ENCODE data around the gene ONECUT2.

ONECUT2 gene

GRCh38 chr18:57461652-57462269 is 26.6 kb downstream of the ONECUT2 start:
- no peaks in the 10 kb centered on the region for H3K27me3 ChIP-seq (ENCODE audit: insufficient read depth, low read length)
- no peak overlapping the region for H3K4me3 ChIP-seq (ENCODE audit: low read length)
- no peaks in the 10 kb centered on the region for H3K4me1 ChIP-seq (ENCODE audit: insufficient read depth, low read length)
- no peaks in the 10 kb centered on the region for H3K9me3 ChIP-seq (ENCODE audit: insufficient read depth, low read depth, low read length)
- H3K9ac ChIP-seq (ENCODE audit: low read depth, low read length): no peak overlapping the region
- no peak overlapping the region for H3K27ac ChIP-seq (ENCODE audit: low read length)
- H3K36me3 ChIP-seq (ENCODE audit: insufficient read depth, low read depth, low read length): no peaks in the 10 kb centered on the region

GRCh38 chr18:57466307-57466706 is 31.1 kb downstream of the ONECUT2 start:
- Histone ChIP-seq H3K27me3 (ENCODE audit: insufficient read depth, low read length) (no peaks in the 10 kb centered on the region), H3K4me1 (ENCODE audit: insufficient read depth, low read length) (no peaks in the 10 kb centered on the region), H3K36me3 (ENCODE audit: insufficient read depth, low read depth, low read length) (no peaks in the 10 kb centered on the region), H3K9ac (ENCODE audit: low read depth, low read length) (no peak overlapping the region), H3K4me3 (ENCODE audit: low read length) (no peak overlapping the region), H3K27ac (ENCODE audit: low read length) (no peak overlapping the region), H3K9me3 (ENCODE audit: insufficient read depth, low read depth, low read length) (no peaks in the 10 kb centered on the region)

GRCh38 chr18:57466745-57467409 is 31.7 kb downstream of the ONECUT2 start:
- Histone ChIP-seq H3K27me3 (ENCODE audit: insufficient read depth, low read length) (no peaks in the 10 kb centered on the region), H3K9ac (ENCODE audit: low read depth, low read length) (no peak overlapping the region), H3K36me3 (ENCODE audit: insufficient read depth, low read depth, low read length) (no peaks in the 10 kb centered on the region), H3K4me3 (ENCODE audit: low read length) (no peak overlapping the region), H3K9me3 (ENCODE audit: insufficient read depth, low read depth, low read length) (no peaks in the 10 kb centered on the region), H3K4me1 (ENCODE audit: insufficient read depth, low read length) (no peaks in the 10 kb centered on the region), H3K27ac (ENCODE audit: low read length) (no peak overlapping the region)

- Histone ChIP-seq H3K27me3 (ENCODE audit: insufficient read depth, low read length) (no peaks in the 10 kb centered on the region), H3K9me3 (ENCODE audit: insufficient read depth, low read depth, low read length) (no peaks in the 10 kb centered on the region), H3K27ac (ENCODE audit: low read length) (no peak overlapping the region), H3K4me3 (ENCODE audit: low read length) (no peak overlapping the region), H3K36me3 (ENCODE audit: insufficient read depth, low read depth, low read length) (no peaks in the 10 kb centered on the region), H3K9ac (ENCODE audit: low read depth, low read length) (no peak overlapping the region), H3K4me1 (ENCODE audit: insufficient read depth, low read length) (no peaks in the 10 kb centered on the region)
Measured at GRCh38 chr18:57469884-57470283, 34.7 kb downstream of the ONECUT2 start.

GRCh38 chr18:57475408-57475807 is 40.2 kb downstream of the ONECUT2 start:
- Histone ChIP-seq H3K36me3 (ENCODE audit: insufficient read depth, low read depth, low read length) (no peaks in the 10 kb centered on the region), H3K27ac (ENCODE audit: low read length) (no peak overlapping the region), H3K27me3 (ENCODE audit: insufficient read depth, low read length) (no peaks in the 10 kb centered on the region), H3K9me3 (ENCODE audit: insufficient read depth, low read depth, low read length) (no peaks in the 10 kb centered on the region), H3K9ac (ENCODE audit: low read depth, low read length) (no peak overlapping the region), H3K4me1 (ENCODE audit: insufficient read depth, low read length) (0 out of 2 replicates have a peak, but pooled peaks cover 3% of the 10 kb centered on the region), H3K4me3 (ENCODE audit: low read length) (no peak overlapping the region)

- Histone ChIP-seq H3K27me3 (ENCODE audit: insufficient read depth, low read length) (no peaks in the 10 kb centered on the region), H3K4me3 (ENCODE audit: low read length) (no peak overlapping the region), H3K27ac (ENCODE audit: low read length) (no peak overlapping the region), H3K4me1 (ENCODE audit: insufficient read depth, low read length) (0 out of 2 replicates have a peak, but pooled peaks cover 3% of the 10 kb centered on the region), H3K9ac (ENCODE audit: low read depth, low read length) (no peak overlapping the region), H3K36me3 (ENCODE audit: insufficient read depth, low read depth, low read length) (no peaks in the 10 kb centered on the region), H3K9me3 (ENCODE audit: insufficient read depth, low read depth, low read length) (no peaks in the 10 kb centered on the region)
Measured at GRCh38 chr18:57475903-57476302, 40.7 kb downstream of the ONECUT2 start.

- no peaks in the 10 kb centered on the region for H3K27me3 ChIP-seq (ENCODE audit: insufficient read depth, low read length)
Measured at GRCh38 chr18:57480733-57481132, 45.6 kb downstream of the ONECUT2 start.

GRCh38 chr18:57497372-57498294 is 62.5 kb downstream of the ONECUT2 start:
- no peak overlapping the region for H3K4me3 ChIP-seq (ENCODE audit: low read length)
- no peak overlapping the region for H3K9ac ChIP-seq (ENCODE audit: low read depth, low read length)
- H3K27ac ChIP-seq (ENCODE audit: low read length): no peak overlapping the region
- H3K36me3 ChIP-seq (ENCODE audit: insufficient read depth, low read depth, low read length): no peaks in the 10 kb centered on the region
- no peaks in the 10 kb centered on the region for H3K9me3 ChIP-seq (ENCODE audit: insufficient read depth, low read depth, low read length)
- H3K4me1 ChIP-seq (ENCODE audit: insufficient read depth, low read length): no peaks in the 10 kb centered on the region
- no peaks in the 10 kb centered on the region for H3K27me3 ChIP-seq (ENCODE audit: insufficient read depth, low read length)

More at GRCh38 chr18:57480733-57481132, 45.6 kb downstream of the ONECUT2 start:
- Histone ChIP-seq H3K36me3 (ENCODE audit: insufficient read depth, low read depth, low read length) (no peaks in the 10 kb centered on the region), H3K27ac (ENCODE audit: low read length) (no peak overlapping the region), H3K4me1 (ENCODE audit: insufficient read depth, low read length) (0 out of 2 replicates have a peak, but pooled peaks cover 3% of the 10 kb centered on the region), H3K4me3 (ENCODE audit: low read length) (no peak overlapping the region), H3K9ac (ENCODE audit: low read depth, low read length) (no peak overlapping the region), H3K9me3 (ENCODE audit: insufficient read depth, low read depth, low read length) (no peaks in the 10 kb centered on the region)

GRCh38 chr18:57498682-57499256 is 63.6 kb downstream of the ONECUT2 start:
- H3K4me1 ChIP-seq (ENCODE audit: insufficient read depth, low read length): no peaks in the 10 kb centered on the region
- no peaks in the 10 kb centered on the region for H3K9me3 ChIP-seq (ENCODE audit: insufficient read depth, low read depth, low read length)
- H3K27me3 ChIP-seq (ENCODE audit: insufficient read depth, low read length): no peaks in the 10 kb centered on the region
- H3K27ac ChIP-seq (ENCODE audit: low read length): no peak overlapping the region
- H3K9ac ChIP-seq (ENCODE audit: low read depth, low read length): no peak overlapping the region
- H3K36me3 ChIP-seq (ENCODE audit: insufficient read depth, low read depth, low read length): no peaks in the 10 kb centered on the region
- H3K4me3 ChIP-seq (ENCODE audit: low read length): no peak overlapping the region

- Histone ChIP-seq H3K4me1 (ENCODE audit: insufficient read depth, low read length) (no peaks in the 10 kb centered on the region), H3K9me3 (ENCODE audit: insufficient read depth, low read depth, low read length) (no peaks in the 10 kb centered on the region), H3K27me3 (ENCODE audit: insufficient read depth, low read length) (no peaks in the 10 kb centered on the region), H3K36me3 (ENCODE audit: insufficient read depth, low read depth, low read length) (no peaks in the 10 kb centered on the region), H3K9ac (ENCODE audit: low read depth, low read length) (no peak overlapping the region), H3K27ac (ENCODE audit: low read length) (no peak overlapping the region), H3K4me3 (ENCODE audit: low read length) (no peak overlapping the region)
Measured at GRCh38 chr18:57502624-57503023, 67.5 kb downstream of the ONECUT2 start.

GRCh38 chr18:57505231-57505630 is 70.1 kb downstream of the ONECUT2 start:
- Histone ChIP-seq H3K9ac (ENCODE audit: low read depth, low read length) (no peak overlapping the region), H3K4me1 (ENCODE audit: insufficient read depth, low read length) (no peaks in the 10 kb centered on the region), H3K27ac (ENCODE audit: low read length) (no peak overlapping the region), H3K4me3 (ENCODE audit: low read length) (no peak overlapping the region), H3K27me3 (ENCODE audit: insufficient read depth, low read length) (no peaks in the 10 kb centered on the region), H3K36me3 (ENCODE audit: insufficient read depth, low read depth, low read length) (no peaks in the 10 kb centered on the region), H3K9me3 (ENCODE audit: insufficient read depth, low read depth, low read length) (no peaks in the 10 kb centered on the region)
